Adrenal gland (tissue), 5 donors: ENCODE data around the gene ASPM.

ENCODE experiments used
- POLR2A ChIP-seq, 2 donors: fragments of 450-650 bp; IDR thresholded peaks; one replicate each; pipeline ENCODE4 v1.6.1; 2017; ENCODE audit warnings: antibody characterized with exemption in 2 of 2, mild to moderate bottlenecking in 2 of 2, moderate library complexity in 1 of 2
- TF ChIP-seq, protein P1 (sequence below), 6 experiments: fragments of 450-650 bp in 4 of 6; fragments of 200-600 bp in 2 of 6; sonication (generic) in 1 of 6; IDR thresholded peaks; 1 replicate in 5 of 6; 2 replicates in 1 of 6; pipeline versions ENCODE4 v1.5.1 to v1.8.0; 2016 to 2021; ENCODE audit warnings: antibody characterized with exemption in 6 of 6, mild to moderate bottlenecking in 2 of 6, moderate library complexity in 1 of 6
- donor health status: DM: no; HTN: no; CAD: no.

DNA sequence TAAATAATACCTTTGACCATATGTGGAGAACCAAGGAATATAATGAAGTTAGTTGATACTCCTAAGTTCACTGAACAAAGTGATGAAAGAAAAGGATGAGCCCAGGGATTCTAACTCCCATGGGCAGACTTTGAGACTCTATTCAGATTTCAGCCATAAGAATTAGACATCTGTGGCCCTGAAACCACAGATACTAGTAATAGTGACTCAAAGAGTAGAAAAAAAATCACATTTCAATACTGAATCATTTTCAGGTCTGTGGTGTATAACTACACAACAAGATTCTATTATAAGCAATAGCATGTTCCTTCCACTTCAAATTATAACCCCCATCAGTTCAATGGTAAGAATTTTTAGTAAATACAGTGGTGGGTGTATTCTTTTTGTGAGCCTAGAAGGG, 63.0 kb downstream of the ASPM start:
- TF ChIP-seq, protein P1, sequence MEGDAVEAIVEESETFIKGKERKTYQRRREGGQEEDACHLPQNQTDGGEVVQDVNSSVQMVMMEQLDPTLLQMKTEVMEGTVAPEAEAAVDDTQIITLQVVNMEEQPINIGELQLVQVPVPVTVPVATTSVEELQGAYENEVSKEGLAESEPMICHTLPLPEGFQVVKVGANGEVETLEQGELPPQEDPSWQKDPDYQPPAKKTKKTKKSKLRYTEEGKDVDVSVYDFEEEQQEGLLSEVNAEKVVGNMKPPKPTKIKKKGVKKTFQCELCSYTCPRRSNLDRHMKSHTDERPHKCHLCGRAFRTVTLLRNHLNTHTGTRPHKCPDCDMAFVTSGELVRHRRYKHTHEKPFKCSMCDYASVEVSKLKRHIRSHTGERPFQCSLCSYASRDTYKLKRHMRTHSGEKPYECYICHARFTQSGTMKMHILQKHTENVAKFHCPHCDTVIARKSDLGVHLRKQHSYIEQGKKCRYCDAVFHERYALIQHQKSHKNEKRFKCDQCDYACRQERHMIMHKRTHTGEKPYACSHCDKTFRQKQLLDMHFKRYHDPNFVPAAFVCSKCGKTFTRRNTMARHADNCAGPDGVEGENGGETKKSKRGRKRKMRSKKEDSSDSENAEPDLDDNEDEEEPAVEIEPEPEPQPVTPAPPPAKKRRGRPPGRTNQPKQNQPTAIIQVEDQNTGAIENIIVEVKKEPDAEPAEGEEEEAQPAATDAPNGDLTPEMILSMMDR (IDR thresholded peaks at IDR 0.05) = no peak
- TF ChIP-seq POLR2A (IDR thresholded peaks at IDR 0.05) = no peak
